Stomach (tissue), 9 donors: Measurements from ENCODE around the gene HIP1. TPM values are rescaled to one million over a fixed set of nuclear protein-coding genes. Genes with fewer than 3 reads are reported as not detected.

Experiments used
- DNase-seq, 2 donors: peaks; one replicate each; pipeline versions ENCODE4 v3.0.0 to v3.0.0-alpha.2; 2013 to 2019
- H3K27ac ChIP-seq, 5 donors: fragments of 200-600 bp in 4 of 5; sonication (generic) in 4 of 5; one replicate each; pipeline ENCODE4 v1.5.1; 2013 to 2019; ENCODE audit warnings: mild to moderate bottlenecking in 1 of 5, moderate library complexity in 1 of 5
- H3K27me3 ChIP-seq, 3 donors: fragments of 200-600 bp; sonication (generic); one replicate each; pipeline ENCODE4 v1.5.1; 2017 to 2019; ENCODE audit warnings: mixed run types in 1 of 3
- H3K36me3 ChIP-seq, 4 donors: fragments of 200-600 bp; sonication (generic); 1 replicate in 3 of 4; 2 replicates in 1 of 4; pipeline ENCODE4 v1.5.1; 2016 to 2019
- H3K4me1 ChIP-seq, 4 donors: fragments of 200-600 bp; sonication (generic); one replicate each; pipeline ENCODE4 v1.5.1; 2016 to 2019
- H3K4me3 ChIP-seq, 4 donors: fragments of 200-600 bp; sonication (generic) in 3 of 4; one replicate each; pipeline ENCODE4 v1.5.1; 2016 to 2019; ENCODE audit warnings: mild to moderate bottlenecking in 1 of 4
- H3K9me3 ChIP-seq, 4 donors: fragments of 200-600 bp; sonication (generic); one replicate each; pipeline ENCODE4 v1.5.1; 2016 to 2019
- EP300 ChIP-seq: sonication (generic); formaldehyde crosslinking; IDR thresholded peaks from one replicate; pipeline ENCODE4 v1.6.1; 2017; ENCODE audit warnings: antibody characterized with exemption
- POLR2A ChIP-seq, 4 donors: fragments of 450-650 bp; IDR thresholded peaks; one replicate each; pipeline ENCODE4 v1.6.1; 2016; ENCODE audit warnings: antibody characterized with exemption in 4 of 4, control low read depth in 2 of 4, mild to moderate bottlenecking in 1 of 4, moderate library complexity in 1 of 4
- POLR2AphosphoS5 ChIP-seq, 3 donors: sonication (generic); formaldehyde crosslinking; IDR thresholded peaks; one replicate each; pipeline ENCODE4 v1.6.1; 2016; ENCODE audit warnings: antibody characterized with exemption in 3 of 3
- WGBS, 5 donors: extraction: QIAGEN DNeasy Blood & Tissue Kit in 3 of 5; methylation state at CpG; one replicate each; pipeline versions ENCODE4 v1.1.5 to v1.1.7; 2013 to 2018; 5-methylcytosine and 5-hydroxymethylcytosine counted together
- intact Hi-C: fragments of 100-400 bp; cut with DNase I; formaldehyde crosslinking; loops from one replicate; pipeline ENCODE4 v1.15.1; 2023; ENCODE audit warnings: low total_unique reads
- polyA plus RNA-seq, 3 donors: library from polyadenylated mRNA; stranded (reverse); fragments of 200-250 nt; gene quantifications; one replicate each; pipeline ENCODE4 v1.2.3, GENCODE V29; 2013
- total RNA-seq, 5 donors: library from RNA; depleted of rRNA; stranded (reverse); fragments of >200 nt; gene quantifications; one replicate each; pipeline versions ENCODE4 v1.1.0 to v1.2.3, GENCODE V29; 2014 to 2016
- TF ChIP-seq, protein P1 (sequence below), 7 experiments: fragments of 450-650 bp in 4 of 7; fragments of 200-600 bp in 3 of 7; sonication (generic) in 3 of 7; IDR thresholded peaks; one replicate each; pipeline ENCODE4 v1.5.1; 2016 to 2019; ENCODE audit warnings: antibody characterized with exemption in 7 of 7, control low read depth in 2 of 7, mild to moderate bottlenecking in 1 of 7
- donor health status: healthy with polysubstance abuse.
- donor health status: Bipolar disorder and iron deficiency.
- donor health status: healthy.

HIP1 gene
- total and polyA plus RNA-seq, 8 donors: 2.8 to 15.8 (median 6.8) TPM

DNA sequence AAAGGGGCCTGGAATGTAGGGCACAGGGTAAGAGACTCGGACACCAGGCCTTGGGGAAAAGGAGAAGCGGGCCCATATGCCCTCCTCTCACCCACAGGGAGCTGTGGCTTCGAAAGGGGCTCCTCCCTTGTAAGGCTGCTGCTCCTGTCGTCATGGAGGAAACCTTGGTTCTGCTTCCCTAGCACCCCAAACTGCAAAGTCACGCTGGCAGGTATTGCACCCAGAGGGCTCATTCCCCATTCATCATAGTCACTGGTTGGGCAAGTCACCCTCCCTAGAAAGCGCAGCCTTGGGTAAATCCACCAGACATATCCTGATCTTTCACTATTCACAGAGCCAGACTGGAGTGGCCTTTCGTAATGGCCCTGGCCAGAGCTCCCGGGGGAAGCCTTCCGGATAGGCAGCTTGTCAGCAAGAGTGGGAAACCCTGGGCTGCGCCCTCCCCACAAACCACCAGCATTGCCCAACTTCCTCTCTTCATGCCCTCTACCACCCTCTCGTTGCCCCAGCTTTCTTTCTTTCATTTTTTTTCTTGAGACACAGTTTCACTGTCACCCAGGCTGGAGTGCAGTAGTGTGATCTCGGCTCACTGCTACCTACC, 121.0 kb downstream of the HIP1 start:
- Histone ChIP-seq H3K9me3 (no peaks in the 10 kb centered on the region), H3K27me3 (no peaks in the 10 kb centered on the region), H3K4me3 (no peak overlapping the region), H3K4me1 (peaks cover 0 to 14% (median 0%) of the 10 kb centered on the region in 4 donors), H3K27ac (peak overlapping the region in 3 of 5 donors; percentile 19 to 64 (median 61)), H3K36me3 (no peaks in the 10 kb centered on the region)
- 71 to 82% (median 78%) methylated on average over 12 of the region's 12 CpGs for WGBS, 5 donors
- peak; percentile 56 to 57 for DNase-seq
- no peak for TF ChIP-seq EP300
- TF ChIP-seq, protein P1, sequence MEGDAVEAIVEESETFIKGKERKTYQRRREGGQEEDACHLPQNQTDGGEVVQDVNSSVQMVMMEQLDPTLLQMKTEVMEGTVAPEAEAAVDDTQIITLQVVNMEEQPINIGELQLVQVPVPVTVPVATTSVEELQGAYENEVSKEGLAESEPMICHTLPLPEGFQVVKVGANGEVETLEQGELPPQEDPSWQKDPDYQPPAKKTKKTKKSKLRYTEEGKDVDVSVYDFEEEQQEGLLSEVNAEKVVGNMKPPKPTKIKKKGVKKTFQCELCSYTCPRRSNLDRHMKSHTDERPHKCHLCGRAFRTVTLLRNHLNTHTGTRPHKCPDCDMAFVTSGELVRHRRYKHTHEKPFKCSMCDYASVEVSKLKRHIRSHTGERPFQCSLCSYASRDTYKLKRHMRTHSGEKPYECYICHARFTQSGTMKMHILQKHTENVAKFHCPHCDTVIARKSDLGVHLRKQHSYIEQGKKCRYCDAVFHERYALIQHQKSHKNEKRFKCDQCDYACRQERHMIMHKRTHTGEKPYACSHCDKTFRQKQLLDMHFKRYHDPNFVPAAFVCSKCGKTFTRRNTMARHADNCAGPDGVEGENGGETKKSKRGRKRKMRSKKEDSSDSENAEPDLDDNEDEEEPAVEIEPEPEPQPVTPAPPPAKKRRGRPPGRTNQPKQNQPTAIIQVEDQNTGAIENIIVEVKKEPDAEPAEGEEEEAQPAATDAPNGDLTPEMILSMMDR (IDR thresholded peaks at IDR 0.05): no peak
- TF ChIP-seq POLR2AphosphoS5 (IDR thresholded peaks at IDR 0.05): peak in 1 of 3 donors; percentile 35
- TF ChIP-seq POLR2A (IDR thresholded peaks at IDR 0.05): no peak
- intact Hi-C loops: no loop called here

DNA sequence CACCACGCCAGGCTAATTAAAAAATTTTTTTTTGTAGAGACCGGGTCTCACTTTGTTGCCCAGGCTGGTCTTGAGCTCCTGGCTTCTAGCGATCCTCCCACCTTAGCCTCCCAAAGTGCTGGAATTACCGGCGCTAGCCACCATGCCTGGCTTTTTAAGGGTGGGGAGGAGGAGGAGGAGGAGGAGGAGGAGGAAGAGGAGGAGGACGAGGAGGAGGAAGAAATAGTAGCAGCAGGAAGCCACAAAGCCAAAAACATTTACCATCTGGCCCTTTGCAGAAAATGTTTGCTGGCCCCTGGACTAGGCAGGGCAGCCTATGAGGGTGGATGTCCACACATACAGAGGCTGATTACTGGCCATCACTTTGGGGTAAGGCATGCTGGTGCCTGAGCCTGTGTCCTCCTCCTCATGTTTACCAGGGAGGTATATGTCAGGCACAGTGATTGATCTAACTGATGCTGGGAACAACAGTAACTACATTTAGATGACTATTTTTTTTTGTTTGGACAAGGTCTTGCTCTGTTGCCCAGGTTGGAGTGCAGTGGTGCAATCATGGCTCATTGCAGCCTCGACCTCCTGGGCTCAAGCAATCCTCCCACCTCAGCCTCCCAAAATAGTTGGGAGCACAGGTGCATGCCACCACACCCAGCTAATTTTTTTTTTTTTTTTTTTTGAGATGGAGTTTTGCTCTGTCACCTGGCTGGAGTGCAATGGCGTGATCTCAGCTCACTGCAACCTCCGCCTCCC, 122.1 kb downstream of the HIP1 start:
- 83 to 90% (median 88%) methylated on average over 9 of the region's 9 CpGs for WGBS, 5 donors
- H3K27me3 ChIP-seq: no peaks in the 10 kb centered on the region
- no peaks in the 10 kb centered on the region for H3K36me3 ChIP-seq
- no peaks in the 10 kb centered on the region for H3K9me3 ChIP-seq
- DNase-seq: no peak
- intact Hi-C loops: no loop called here
- H3K27ac ChIP-seq: peak overlapping the region in 1 of 5 donors; percentile 61
- no peak overlapping the region for H3K4me3 ChIP-seq
- peaks cover 7 to 22% (median 9%) of the 10 kb centered on the region in 4 donors for H3K4me1 ChIP-seq
- no peak for TF ChIP-seq POLR2A (IDR thresholded peaks at IDR 0.05)

DNA sequence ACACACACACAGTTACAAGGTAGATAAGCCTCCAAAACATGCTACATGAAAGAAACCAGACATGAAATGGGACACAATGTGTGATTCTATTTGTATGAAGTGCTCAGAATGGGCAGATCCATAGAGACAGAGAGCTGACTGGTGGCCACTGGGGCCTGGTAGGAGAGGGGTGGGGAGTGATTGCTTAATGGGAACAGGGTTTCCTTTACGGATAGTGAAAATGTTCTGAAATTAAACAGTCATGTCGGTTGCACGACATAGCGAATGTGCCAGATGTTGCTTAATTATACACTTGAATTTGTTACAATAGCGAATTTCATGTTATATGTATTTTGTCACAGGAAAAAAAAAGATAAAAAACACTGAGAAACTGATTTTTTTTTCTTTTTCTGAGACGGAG, 124.3 kb downstream of the HIP1 start:
- H3K36me3 ChIP-seq: no peaks in the 10 kb centered on the region
- intact Hi-C loops: no loop called here
- peaks cover 9 to 20% (median 10%) of the 10 kb centered on the region in 4 donors for H3K4me1 ChIP-seq
- no peaks in the 10 kb centered on the region for H3K9me3 ChIP-seq
- TF ChIP-seq, protein P1 (IDR thresholded peaks at IDR 0.05): no peak
- no peak for TF ChIP-seq POLR2A (IDR thresholded peaks at IDR 0.05)
- TF ChIP-seq POLR2AphosphoS5 (IDR thresholded peaks at IDR 0.05): no peak
- 90 to 95% (median 94%) methylated on average over 6 of the region's 6 CpGs for WGBS, 5 donors
- DNase-seq: no peak
- no peak overlapping the region for H3K4me3 ChIP-seq
- no peak overlapping the region for H3K27ac ChIP-seq
- H3K27me3 ChIP-seq: no peaks in the 10 kb centered on the region

DNA sequence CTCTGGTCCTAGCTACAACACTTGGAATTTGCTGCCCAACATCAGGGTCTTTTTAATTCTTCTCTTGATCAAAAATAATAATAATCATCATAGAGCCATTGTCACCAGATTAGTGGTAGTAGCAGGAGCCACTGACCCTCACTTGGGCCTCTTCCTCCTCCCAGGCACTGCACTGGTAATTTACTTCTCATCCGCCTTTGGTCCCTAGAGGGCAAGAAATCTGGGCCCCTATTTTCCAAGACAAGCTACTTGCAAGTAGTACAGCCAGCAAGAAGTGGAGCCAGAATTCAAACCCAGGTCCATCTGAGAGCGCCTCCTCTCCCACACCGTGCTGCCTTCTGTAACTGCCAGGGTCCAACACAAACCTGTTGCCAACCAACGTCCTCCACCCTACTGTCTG, 125.4 kb downstream of the HIP1 start:
- TF ChIP-seq POLR2A (IDR thresholded peaks at IDR 0.05) (no peak), POLR2AphosphoS5 (IDR thresholded peaks at IDR 0.05) (no peak), EP300 (no peak)
- TF ChIP-seq, protein P1 (IDR thresholded peaks at IDR 0.05): no peak
- no peaks in the 10 kb centered on the region for H3K27me3 ChIP-seq
- no peak for DNase-seq
- no peaks in the 10 kb centered on the region for H3K9me3 ChIP-seq
- WGBS, 5 donors: 90 to 98% (median 97%) methylated on average over 4 of the region's 4 CpGs
- H3K27ac ChIP-seq: no peak overlapping the region
- no peak overlapping the region for H3K4me3 ChIP-seq
- intact Hi-C loops: no loop called here
- H3K4me1 ChIP-seq: peaks cover 9 to 20% (median 10%) of the 10 kb centered on the region in 4 donors
- no peaks in the 10 kb centered on the region for H3K36me3 ChIP-seq
